GM12892 (cell line): ENCODE results near the gene FGGY.

Experiments used
- POLR2A ChIP-seq: IDR thresholded peaks from 2 replicates; pipeline ENCODE4 v1.6.1; 2011; ENCODE audit warnings: low read depth, low read length, control low read depth
- POLR2AphosphoS5 ChIP-seq: IDR thresholded peaks from 2 replicates; pipeline ENCODE4 v1.6.1; 2011; ENCODE audit warnings: low read depth, low read length, control low read depth
- TAF1 ChIP-seq: IDR thresholded peaks from 2 replicates; pipeline ENCODE4 v1.6.1; 2011; ENCODE audit warnings: low read depth, mild to moderate bottlenecking, control low read depth, low read length, borderline replicate concordance

DNA sequence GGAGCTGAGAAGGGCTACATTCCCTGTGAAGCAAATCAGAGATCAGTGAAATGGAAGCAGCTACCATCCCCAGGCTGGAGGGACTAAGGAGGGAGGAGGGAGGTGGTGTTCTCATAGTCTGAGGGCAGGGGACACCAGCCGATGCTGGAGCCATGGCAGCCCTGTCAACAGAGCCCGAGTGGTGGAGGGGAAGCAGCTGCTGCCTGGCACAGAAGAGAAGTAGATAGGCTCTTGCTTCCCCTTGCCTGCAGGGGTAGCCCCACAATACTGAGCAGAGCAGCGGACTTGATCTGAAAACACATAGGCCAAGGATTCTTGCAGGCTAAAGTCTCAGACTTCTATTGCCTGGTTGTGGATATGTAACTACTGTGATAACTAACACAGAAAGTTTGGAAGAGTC, 255.1 kb downstream of the FGGY start:
- TF ChIP-seq POLR2A (no peak), POLR2AphosphoS5 (no peak), TAF1 (no peak)
